Measurements from ENCODE around the gene NEMP2. TPM values are rescaled to one million over a fixed set of nuclear protein-coding genes. Genes with fewer than 3 reads are reported as not detected.
A peak's percentile ranks its signal among the peaks of the same experiment; 100 is the strongest.
"Not testable (repeated sequence)": the region's sequence is repeated elsewhere in the genome, so short reads cannot be mapped to it uniquely, and the experiment has no call there.

NEMP2 gene
- total RNA-seq, 1 donor from 2014 or later: 1.4 TPM

- no peak for DNase-seq (ENCODE audit: low spot score)
- ATAC-seq: no peak
Observed at GRCh38 chr2:190527918-190528317, 6.6 kb downstream of the NEMP2 start.

- no peak for DNase-seq (ENCODE audit: low spot score)
- ATAC-seq: no peak
Observed at GRCh38 chr2:190527214-190527613, 7.3 kb downstream of the NEMP2 start.

- DNase-seq (ENCODE audit: low spot score) (no peak), ATAC-seq (no peak)
Observed at GRCh38 chr2:190526105-190526750, 8.3 kb downstream of the NEMP2 start.

- no peak for DNase-seq (ENCODE audit: low spot score)
- no peak for ATAC-seq
Observed at GRCh38 chr2:190524928-190525327, 9.6 kb downstream of the NEMP2 start.

- ATAC-seq (no peak), DNase-seq (ENCODE audit: low spot score) (no peak)
Observed at GRCh38 chr2:190519975-190520767, 14.4 kb downstream of the NEMP2 start.

GRCh38 chr2:190517468-190517867, 17.1 kb downstream of the NEMP2 start:
- DNase-seq (ENCODE audit: low spot score) (no peak), ATAC-seq (no peak)

GRCh38 chr2:190515687-190516086, 18.8 kb downstream of the NEMP2 start:
- no peak for DNase-seq (ENCODE audit: low spot score)

GRCh38 chr2:190514676-190515075, 19.8 kb downstream of the NEMP2 start:
- ATAC-seq: no peak
- DNase-seq (ENCODE audit: low spot score): no peak

More at GRCh38 chr2:190515687-190516086, 18.8 kb downstream of the NEMP2 start:
- ATAC-seq: no peak

- ATAC-seq (no peak), DNase-seq (ENCODE audit: low spot score) (no peak)
Observed at GRCh38 chr2:190513877-190514276, 20.6 kb downstream of the NEMP2 start.

- DNase-seq (ENCODE audit: low spot score) (no peak), ATAC-seq (no peak)
Observed at GRCh38 chr2:190512539-190513095, 21.9 kb downstream of the NEMP2 start.

- DNase-seq (ENCODE audit: low spot score): no peak
- ATAC-seq: peak; percentile 62
Observed at GRCh38 chr2:190511104-190511503, 23.4 kb downstream of the NEMP2 start.

GRCh38 chr2:190509895-190510294, 24.6 kb downstream of the NEMP2 start:
- DNase-seq (ENCODE audit: low spot score); ATAC-seq: not testable (repeated sequence)

- ATAC-seq (no peak), DNase-seq (ENCODE audit: low spot score) (no peak)
Observed at GRCh38 chr2:190507135-190507534, 27.4 kb downstream of the NEMP2 start.

GRCh38 chr2:190506666-190507065, 27.9 kb downstream of the NEMP2 start:
- DNase-seq (ENCODE audit: low spot score) (no peak), ATAC-seq (no peak)

GRCh38 chr2:190505696-190506095, 28.8 kb downstream of the NEMP2 start:
- ATAC-seq (no peak), DNase-seq (ENCODE audit: low spot score) (no peak)

- ATAC-seq: no peak
Observed at GRCh38 chr2:190504912-190505311, 29.6 kb downstream of the NEMP2 start.

GRCh38 chr2:190503088-190503487, 31.4 kb downstream of the NEMP2 start:
- DNase-seq (ENCODE audit: low spot score) (no peak), ATAC-seq (no peak)

More at GRCh38 chr2:190504912-190505311, 29.6 kb downstream of the NEMP2 start:
- no peak for DNase-seq (ENCODE audit: low spot score)

GRCh38 chr2:190501702-190502407, 32.7 kb downstream of the NEMP2 start:
- no peak for ATAC-seq

GRCh38 chr2:190501231-190501630, 33.3 kb downstream of the NEMP2 start:
- ATAC-seq (no peak), DNase-seq (ENCODE audit: low spot score) (no peak)

More at GRCh38 chr2:190501702-190502407, 32.7 kb downstream of the NEMP2 start:
- no peak for DNase-seq (ENCODE audit: low spot score)

GRCh38 chr2:190500054-190500502, 34.4 kb downstream of the NEMP2 start:
- peak; percentile 95 for ATAC-seq
- DNase-seq (ENCODE audit: low spot score): peak; percentile 45

- ATAC-seq: no peak
- no peak for DNase-seq (ENCODE audit: low spot score)
Observed at GRCh38 chr2:190499273-190499672, 35.2 kb downstream of the NEMP2 start.

Measured in left lobe of liver (tissue), 2 donors.